HG03103 (cell line): ENCODE results near the gene HDHD3.
"Not testable (repeated sequence)": the region's sequence is repeated elsewhere in the genome, so short reads cannot be mapped to it uniquely, and the experiment has no call there.

Experiments
- ATAC-seq: cut with Tn5 transposase; IDR thresholded peaks from one replicate; pipeline ENCODE4 v1.9.1; 2021; ENCODE audit warnings: low read depth; ENCODE audit not compliant: unreplicated experiment

HDHD3 gene

GRCh38 chr9:113368348-113368981 lies 8.3 kb downstream of the HDHD3 start:
- no peak for ATAC-seq

- ATAC-seq = not testable (repeated sequence)
Observed at GRCh38 chr9:113365652-113366051, 11.1 kb downstream of the HDHD3 start.

- ATAC-seq = no peak
Observed at GRCh38 chr9:113364951-113365350, 11.8 kb downstream of the HDHD3 start.

GRCh38 chr9:113363336-113363735 lies 13.4 kb downstream of the HDHD3 start:
- ATAC-seq = no peak

GRCh38 chr9:113361304-113362018 lies 15.3 kb downstream of the HDHD3 start:
- ATAC-seq = no peak

GRCh38 chr9:113360242-113360842 lies 16.4 kb downstream of the HDHD3 start:
- ATAC-seq = no peak

GRCh38 chr9:113359385-113359784 lies 17.4 kb downstream of the HDHD3 start:
- ATAC-seq = no peak

GRCh38 chr9:113356686-113357292 lies 20.0 kb downstream of the HDHD3 start:
- ATAC-seq = no peak

- no peak for ATAC-seq
Observed at GRCh38 chr9:113355040-113355596, 21.7 kb downstream of the HDHD3 start.

- ATAC-seq = no peak
Observed at GRCh38 chr9:113352411-113352810, 24.4 kb downstream of the HDHD3 start.

GRCh38 chr9:113352006-113352405 lies 24.8 kb downstream of the HDHD3 start:
- no peak for ATAC-seq

- ATAC-seq = no peak
Observed at GRCh38 chr9:113350937-113351336, 25.8 kb downstream of the HDHD3 start.

GRCh38 chr9:113350107-113350661 lies 26.6 kb downstream of the HDHD3 start:
- no peak for ATAC-seq

DNA sequence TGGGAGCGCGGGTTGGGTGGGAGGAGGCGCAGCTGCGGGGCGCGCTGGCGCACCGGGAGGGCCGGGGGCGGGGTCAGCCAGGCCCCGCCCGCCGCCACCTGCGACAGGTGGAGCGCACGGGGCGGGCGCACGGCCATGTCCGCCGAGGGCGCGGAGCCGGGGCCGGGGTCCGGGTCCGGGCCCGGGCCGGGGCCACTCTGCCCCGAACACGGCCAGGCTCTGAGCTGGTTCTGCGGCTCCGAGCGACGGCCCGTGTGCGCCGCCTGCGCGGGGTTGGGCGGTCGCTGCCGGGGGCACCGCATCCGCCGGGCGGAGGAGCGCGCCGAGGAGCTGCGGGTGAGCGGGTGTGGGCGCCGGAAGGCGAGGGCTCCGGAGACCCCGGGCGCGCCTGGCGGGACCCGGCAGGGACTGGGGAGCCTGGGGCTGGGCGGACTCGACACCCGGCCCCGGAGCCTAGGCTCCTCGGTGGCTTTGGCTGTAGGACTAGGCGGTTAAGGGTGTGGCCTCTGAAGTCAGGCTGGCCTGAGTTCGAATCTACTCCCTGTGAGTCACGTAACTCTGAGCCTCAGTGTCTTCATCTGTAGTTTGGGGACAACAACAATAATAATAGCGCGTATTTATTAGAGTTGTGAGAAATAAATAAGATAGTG lies 27.2 kb downstream of the HDHD3 start, which contains the start of gene BSPRY:
Gene BSPRY (plus strand): TSS at position 97 of the 650 bp plus-strand sequence. CDS start 39 bp downstream, at position 136.
- ATAC-seq = no peak

DNA sequence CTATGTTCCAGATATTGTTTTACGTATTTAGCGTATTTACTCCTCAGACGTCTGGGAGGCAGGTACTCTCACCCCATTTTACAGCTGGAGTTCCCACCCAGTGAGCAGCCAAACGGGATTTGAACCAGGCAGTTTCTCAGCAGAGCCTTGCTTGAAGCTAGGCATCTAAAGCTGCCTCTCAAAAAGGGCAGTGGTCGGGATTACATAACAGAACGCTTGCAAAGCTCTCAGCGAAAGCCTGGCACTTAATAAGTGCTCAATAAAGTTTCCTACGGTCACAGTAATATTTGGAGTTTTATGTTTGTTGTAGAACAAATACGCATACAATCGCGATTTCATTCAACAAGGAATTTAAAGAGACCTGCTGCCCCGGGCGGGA lies 27.7 kb downstream of the HDHD3 start:
- no peak for ATAC-seq

GRCh38 chr9:113348437-113348836 lies 28.3 kb downstream of the HDHD3 start:
- no peak for ATAC-seq

- ATAC-seq = no peak
Observed at GRCh38 chr9:113345671-113346070, 31.1 kb downstream of the HDHD3 start.

DNA sequence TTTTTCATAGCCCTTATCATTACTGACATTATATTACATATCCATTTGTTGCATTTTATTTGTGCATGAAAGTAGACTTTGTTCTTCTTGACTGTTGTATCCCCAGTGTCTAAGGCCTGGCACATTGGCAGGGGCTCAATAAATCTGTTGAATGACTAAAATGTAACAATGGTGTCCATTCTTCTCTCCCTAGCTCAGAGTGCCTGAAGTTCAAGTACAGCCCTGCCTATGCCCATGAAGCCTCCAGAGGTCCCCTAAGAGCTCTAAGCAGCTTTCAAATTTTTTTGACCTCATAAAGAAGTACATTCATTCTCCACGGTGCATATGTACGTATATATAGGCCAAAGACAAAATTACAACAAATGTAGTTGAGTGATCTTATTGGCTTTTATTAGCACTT lies 31.6 kb downstream of the HDHD3 start:
- ATAC-seq = no peak

DNA sequence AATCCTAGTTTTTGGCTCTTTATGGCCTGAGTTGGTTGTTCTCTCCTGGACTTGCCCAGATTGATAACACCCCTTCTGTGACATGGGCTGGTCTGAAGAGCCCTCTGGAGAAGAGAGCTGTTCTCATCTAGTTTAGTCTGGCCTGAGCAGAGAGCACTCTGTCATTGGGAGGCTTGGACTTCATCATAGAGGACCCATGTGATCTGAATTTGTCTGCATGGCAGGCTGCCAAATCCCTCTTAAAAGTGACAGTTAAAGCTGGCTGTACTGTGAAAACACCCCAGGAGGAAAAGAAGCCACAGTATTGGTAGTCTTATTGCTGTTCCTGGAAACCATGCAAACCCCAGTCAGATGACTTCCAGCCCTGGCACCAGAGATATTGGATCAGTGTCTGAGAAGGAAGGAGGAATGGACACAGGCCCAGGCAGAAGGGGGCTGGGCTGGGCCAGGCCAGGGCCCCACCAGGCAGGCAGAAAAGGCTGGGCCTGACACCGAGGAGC lies 33.0 kb downstream of the HDHD3 start:
- no peak for ATAC-seq
